HEK293 (cell line): ENCODE results near the gene SREK1.

Experiments
- CTCF ChIA-PET: fragments of 350-600 bp; formaldehyde crosslinking; extraction: SDS; loops from one replicate; lab custom pipeline; 2021; ENCODE audit warnings: antibody characterized with exemption; lab: Yijun Ruan, JAX
- POLR2A ChIA-PET: fragments of 300-600 bp; formaldehyde crosslinking; extraction: SDS; loops from one replicate; lab custom pipeline; 2020; ENCODE audit warnings: antibody characterized with exemption, inconsistent platforms; lab: Yijun Ruan, JAX
- H3K27ac ChIP-seq: fragments of 200-500 bp; sonication (Bioruptor generic); 2 replicates; pipeline ENCODE4 v1.5.1; 2014; ENCODE audit warnings: low read depth, low read length, control low read depth, inconsistent platforms; ENCODE audit errors: extremely low read depth
- H3K36me3 ChIP-seq, 2 experiments: fragments of 200-500 bp in 1 of 2; sonication (Bioruptor generic) in 1 of 2; 1 replicate in 1 of 2; 2 replicates in 1 of 2; pipeline ENCODE4 v1.5.1; 2014 to 2017; ENCODE audit warnings: inconsistent platforms in 2 of 2, low read length in 2 of 2; ENCODE audit not compliant: control insufficient read depth in 2 of 2, insufficient read depth in 1 of 2
- H3K4me1 ChIP-seq: fragments of 200-500 bp; sonication (Bioruptor generic); 2 replicates; pipeline ENCODE4 v1.5.1; 2014; ENCODE audit warnings: mild to moderate bottlenecking, low read length, inconsistent platforms; ENCODE audit not compliant: control insufficient read depth, insufficient read depth
- H3K4me3 ChIP-seq: 2 replicates; pipeline ENCODE4 v1.5.1; 2011; ENCODE audit warnings: low read depth, mild to moderate bottlenecking, control low read depth, low read length, moderate library complexity
- H3K9me3 ChIP-seq: fragments of 200-500 bp; sonication (Bioruptor generic); 2 replicates; pipeline ENCODE4 v1.5.1; 2014; ENCODE audit warnings: low read depth, low read length, inconsistent platforms; ENCODE audit not compliant: control insufficient read depth, insufficient read depth
- KLF1 ChIP-seq: fragments of 450-650 bp; formaldehyde crosslinking; IDR thresholded peaks from 2 replicates; pipeline ENCODE4 v1.5.1; 2016; ENCODE audit warnings: missing biosample characterization, missing genetic modification characterization
- RBAK ChIP-seq: fragments of 450-650 bp; formaldehyde crosslinking; IDR thresholded peaks from 2 replicates; pipeline ENCODE4 v1.5.1; 2016; ENCODE audit warnings: missing biosample characterization, missing genetic modification characterization
- SCRT1 ChIP-seq: fragments of 450-650 bp; formaldehyde crosslinking; IDR thresholded peaks from 2 replicates; pipeline ENCODE4 v1.5.1; 2016; ENCODE audit warnings: missing biosample characterization, missing genetic modification characterization, borderline replicate concordance
- SETDB1 ChIP-seq: IDR thresholded peaks from one replicate; pipeline ENCODE4 v1.6.1; 2017; ENCODE audit warnings: mild to moderate bottlenecking, low read length, moderate library complexity, mixed read lengths; ENCODE audit not compliant: insufficient read length
- ZBTB48 ChIP-seq: fragments of 450-650 bp; formaldehyde crosslinking; IDR thresholded peaks from 2 replicates; pipeline ENCODE4 v1.5.1; 2016; ENCODE audit warnings: missing biosample characterization, missing genetic modification characterization
- ZNF112 ChIP-seq: fragments of 450-650 bp; formaldehyde crosslinking; IDR thresholded peaks from 2 replicates; pipeline ENCODE4 v1.5.0; 2017; ENCODE audit warnings: missing biosample characterization, missing genetic modification characterization
- ZNF121 ChIP-seq: fragments of 450-650 bp; formaldehyde crosslinking; IDR thresholded peaks from 2 replicates; pipeline ENCODE4 v1.5.1; 2016; ENCODE audit warnings: missing biosample characterization, missing genetic modification characterization
- ZNF16 ChIP-seq: fragments of 450-650 bp; formaldehyde crosslinking; IDR thresholded peaks from 2 replicates; pipeline ENCODE4 v1.5.1; 2016; ENCODE audit warnings: low read depth, missing biosample characterization, missing genetic modification characterization
- ZNF174 ChIP-seq: fragments of 450-650 bp; formaldehyde crosslinking; IDR thresholded peaks from 2 replicates; pipeline ENCODE4 v1.5.0; 2017; ENCODE audit warnings: missing biosample characterization, mild to moderate bottlenecking, missing genetic modification characterization
- ZNF366 ChIP-seq: fragments of 450-650 bp; formaldehyde crosslinking; conservative IDR thresholded peaks from 2 replicates; pipeline ENCODE4 v1.5.1; 2016; ENCODE audit warnings: missing biosample characterization, missing genetic modification characterization
- ZNF391 ChIP-seq: fragments of 450-650 bp; formaldehyde crosslinking; IDR thresholded peaks from 2 replicates; pipeline ENCODE4 v1.5.1; 2016; ENCODE audit warnings: low read depth, missing biosample characterization, missing genetic modification characterization, borderline replicate concordance
- ZNF530 ChIP-seq: fragments of 450-650 bp; formaldehyde crosslinking; IDR thresholded peaks from 2 replicates; pipeline ENCODE4 v1.5.1; 2016; ENCODE audit warnings: low read depth, missing biosample characterization, missing genetic modification characterization
- ZNF558 ChIP-seq: fragments of 450-650 bp; formaldehyde crosslinking; IDR thresholded peaks from 2 replicates; pipeline ENCODE4 v1.5.1; 2016; ENCODE audit warnings: missing biosample characterization, missing genetic modification characterization
- ZNF621 ChIP-seq: fragments of 450-650 bp; formaldehyde crosslinking; IDR thresholded peaks from 2 replicates; pipeline ENCODE4 v1.5.1; 2017; ENCODE audit warnings: missing biosample characterization, missing genetic modification characterization
- ZNF791 ChIP-seq: fragments of 450-650 bp; formaldehyde crosslinking; IDR thresholded peaks from 2 replicates; pipeline ENCODE4 v1.5.1; 2016; ENCODE audit warnings: missing biosample characterization, missing genetic modification characterization
- TF ChIP-seq, protein P1 (sequence below): fragments of 450-650 bp; formaldehyde crosslinking; IDR thresholded peaks from 2 replicates; pipeline ENCODE4 v1.5.1; 2016; ENCODE audit warnings: missing biosample characterization, missing genetic modification characterization
- TF ChIP-seq, protein P2 (sequence below): fragments of 450-650 bp; formaldehyde crosslinking; IDR thresholded peaks from 2 replicates; pipeline ENCODE4 v1.5.1; 2016; ENCODE audit warnings: missing biosample characterization, missing genetic modification characterization, borderline replicate concordance
- TF ChIP-seq, protein P3 (sequence below): fragments of 450-650 bp; formaldehyde crosslinking; IDR thresholded peaks from 2 replicates; pipeline ENCODE4 v1.5.1; 2016; ENCODE audit warnings: missing biosample characterization, missing genetic modification characterization

SREK1 gene

DNA sequence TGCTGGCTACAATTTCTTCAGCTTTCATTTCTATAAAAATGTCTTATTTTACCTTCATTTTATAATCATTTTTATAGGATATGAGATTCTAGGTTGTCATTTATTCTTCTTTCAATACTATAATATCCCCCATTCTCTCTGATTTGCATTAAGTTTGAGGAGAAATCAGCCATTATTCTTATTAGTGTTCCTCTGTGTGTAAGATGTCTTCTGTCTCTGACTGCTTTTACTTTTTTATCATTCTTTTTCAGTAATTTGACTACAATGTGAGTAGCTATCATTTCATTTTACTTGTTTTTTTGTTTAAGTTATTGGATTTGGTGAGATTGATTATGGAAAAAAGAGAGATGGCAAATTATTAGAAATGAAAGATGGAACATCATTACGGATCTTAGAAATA, 13.6 kb upstream of the SREK1 start:
- Histone ChIP-seq H3K27ac (no peak overlapping the region), H3K4me1 (no peaks in the 10 kb centered on the region), H3K9me3 (no peaks in the 10 kb centered on the region), H3K4me3 (no peak overlapping the region), H3K36me3 (no peaks in the 10 kb centered on the region)
- peak; percentile 68 for TF ChIP-seq SETDB1
- TF ChIP-seq ZNF791 (tag by site-specific recombination): peak; percentile 95
- no peak for TF ChIP-seq ZNF366 (tag by site-specific recombination)
- ChIA-PET POLR2A (no interaction called here), CTCF (interaction anchor here (0.9 to 1.2 kb wide), 2 partner anchors 175 to 388 kb away, joined by 3 to 6 read pairs; no protein-coding TSS in a partner anchor)

DNA sequence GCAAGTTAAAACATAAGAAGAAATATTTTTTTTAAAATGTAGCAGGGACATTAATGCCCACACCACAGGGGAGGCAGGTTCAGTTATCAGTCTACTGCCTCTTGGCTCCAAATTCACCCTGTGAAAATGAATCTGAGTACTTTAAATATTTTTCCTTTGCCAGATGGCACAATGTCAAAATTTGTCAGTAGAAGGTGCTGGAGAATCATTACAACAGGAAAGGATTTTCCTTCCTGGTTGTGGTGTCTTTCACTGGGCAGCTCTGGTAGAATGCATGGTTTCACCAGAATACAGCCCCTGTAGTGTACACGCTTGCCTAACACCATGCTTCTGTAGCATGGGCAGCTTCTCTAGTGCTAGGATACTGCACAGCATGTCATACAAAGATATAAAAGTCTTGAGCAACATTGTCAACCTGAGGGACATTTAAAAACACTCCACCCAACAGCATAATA, 9.7 kb upstream of the SREK1 start:
- Histone ChIP-seq H3K4me1 (no peaks in the 10 kb centered on the region), H3K36me3 (no peaks in the 10 kb centered on the region), H3K4me3 (no peak overlapping the region), H3K27ac (no peak overlapping the region)
- CTCF ChIA-PET: no interaction called here
- no peak for TF ChIP-seq RBAK
- TF ChIP-seq ZNF174 (tag by site-specific recombination): no peak
- TF ChIP-seq, protein P1, sequence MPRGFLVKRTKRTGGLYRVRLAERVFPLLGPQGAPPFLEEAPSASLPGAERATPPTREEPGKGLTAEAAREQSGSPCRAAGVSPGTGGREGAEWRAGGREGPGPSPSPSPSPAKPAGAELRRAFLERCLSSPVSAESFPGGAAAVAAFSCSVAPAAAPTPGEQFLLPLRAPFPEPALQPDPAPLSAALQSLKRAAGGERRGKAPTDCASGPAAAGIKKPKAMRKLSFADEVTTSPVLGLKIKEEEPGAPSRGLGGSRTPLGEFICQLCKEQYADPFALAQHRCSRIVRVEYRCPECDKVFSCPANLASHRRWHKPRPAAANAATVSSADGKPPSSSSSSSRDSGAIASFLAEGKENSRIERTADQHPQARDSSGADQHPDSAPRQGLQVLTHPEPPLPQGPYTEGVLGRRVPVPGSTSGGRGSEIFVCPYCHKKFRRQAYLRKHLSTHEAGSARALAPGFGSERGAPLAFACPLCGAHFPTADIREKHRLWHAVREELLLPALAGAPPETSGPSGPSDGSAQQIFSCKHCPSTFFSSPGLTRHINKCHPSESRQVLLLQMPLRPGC: no peak
- TF ChIP-seq KLF1 (tag by site-specific recombination): no peak
- TF ChIP-seq, protein P2, sequence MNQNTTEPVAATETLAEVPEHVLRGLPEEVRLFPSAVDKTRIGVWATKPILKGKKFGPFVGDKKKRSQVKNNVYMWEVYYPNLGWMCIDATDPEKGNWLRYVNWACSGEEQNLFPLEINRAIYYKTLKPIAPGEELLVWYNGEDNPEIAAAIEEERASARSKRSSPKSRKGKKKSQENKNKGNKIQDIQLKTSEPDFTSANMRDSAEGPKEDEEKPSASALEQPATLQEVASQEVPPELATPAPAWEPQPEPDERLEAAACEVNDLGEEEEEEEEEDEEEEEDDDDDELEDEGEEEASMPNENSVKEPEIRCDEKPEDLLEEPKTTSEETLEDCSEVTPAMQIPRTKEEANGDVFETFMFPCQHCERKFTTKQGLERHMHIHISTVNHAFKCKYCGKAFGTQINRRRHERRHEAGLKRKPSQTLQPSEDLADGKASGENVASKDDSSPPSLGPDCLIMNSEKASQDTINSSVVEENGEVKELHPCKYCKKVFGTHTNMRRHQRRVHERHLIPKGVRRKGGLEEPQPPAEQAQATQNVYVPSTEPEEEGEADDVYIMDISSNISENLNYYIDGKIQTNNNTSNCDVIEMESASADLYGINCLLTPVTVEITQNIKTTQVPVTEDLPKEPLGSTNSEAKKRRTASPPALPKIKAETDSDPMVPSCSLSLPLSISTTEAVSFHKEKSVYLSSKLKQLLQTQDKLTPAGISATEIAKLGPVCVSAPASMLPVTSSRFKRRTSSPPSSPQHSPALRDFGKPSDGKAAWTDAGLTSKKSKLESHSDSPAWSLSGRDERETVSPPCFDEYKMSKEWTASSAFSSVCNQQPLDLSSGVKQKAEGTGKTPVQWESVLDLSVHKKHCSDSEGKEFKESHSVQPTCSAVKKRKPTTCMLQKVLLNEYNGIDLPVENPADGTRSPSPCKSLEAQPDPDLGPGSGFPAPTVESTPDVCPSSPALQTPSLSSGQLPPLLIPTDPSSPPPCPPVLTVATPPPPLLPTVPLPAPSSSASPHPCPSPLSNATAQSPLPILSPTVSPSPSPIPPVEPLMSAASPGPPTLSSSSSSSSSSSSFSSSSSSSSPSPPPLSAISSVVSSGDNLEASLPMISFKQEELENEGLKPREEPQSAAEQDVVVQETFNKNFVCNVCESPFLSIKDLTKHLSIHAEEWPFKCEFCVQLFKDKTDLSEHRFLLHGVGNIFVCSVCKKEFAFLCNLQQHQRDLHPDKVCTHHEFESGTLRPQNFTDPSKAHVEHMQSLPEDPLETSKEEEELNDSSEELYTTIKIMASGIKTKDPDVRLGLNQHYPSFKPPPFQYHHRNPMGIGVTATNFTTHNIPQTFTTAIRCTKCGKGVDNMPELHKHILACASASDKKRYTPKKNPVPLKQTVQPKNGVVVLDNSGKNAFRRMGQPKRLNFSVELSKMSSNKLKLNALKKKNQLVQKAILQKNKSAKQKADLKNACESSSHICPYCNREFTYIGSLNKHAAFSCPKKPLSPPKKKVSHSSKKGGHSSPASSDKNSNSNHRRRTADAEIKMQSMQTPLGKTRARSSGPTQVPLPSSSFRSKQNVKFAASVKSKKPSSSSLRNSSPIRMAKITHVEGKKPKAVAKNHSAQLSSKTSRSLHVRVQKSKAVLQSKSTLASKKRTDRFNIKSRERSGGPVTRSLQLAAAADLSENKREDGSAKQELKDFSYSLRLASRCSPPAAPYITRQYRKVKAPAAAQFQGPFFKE: no peak
- TF ChIP-seq ZNF121 (tag by site-specific recombination): no peak
- TF ChIP-seq, protein P3, sequence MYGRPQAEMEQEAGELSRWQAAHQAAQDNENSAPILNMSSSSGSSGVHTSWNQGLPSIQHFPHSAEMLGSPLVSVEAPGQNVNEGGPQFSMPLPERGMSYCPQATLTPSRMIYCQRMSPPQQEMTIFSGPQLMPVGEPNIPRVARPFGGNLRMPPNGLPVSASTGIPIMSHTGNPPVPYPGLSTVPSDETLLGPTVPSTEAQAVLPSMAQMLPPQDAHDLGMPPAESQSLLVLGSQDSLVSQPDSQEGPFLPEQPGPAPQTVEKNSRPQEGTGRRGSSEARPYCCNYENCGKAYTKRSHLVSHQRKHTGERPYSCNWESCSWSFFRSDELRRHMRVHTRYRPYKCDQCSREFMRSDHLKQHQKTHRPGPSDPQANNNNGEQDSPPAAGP: no peak
- TF ChIP-seq ZNF16 (tag by site-specific recombination): no peak
- TF ChIP-seq ZNF112 (tag by site-specific recombination): no peak
- no peak for TF ChIP-seq ZNF530
- no peak for TF ChIP-seq SCRT1
- TF ChIP-seq ZNF391 (tag by site-specific recombination): no peak
- no peak for TF ChIP-seq ZNF621
- TF ChIP-seq ZNF558: no peak
- TF ChIP-seq ZBTB48 (tag by site-specific recombination): no peak
- TF ChIP-seq, all 188 proteins: peak for 0
- POLR2A ChIA-PET: no interaction called here
- no peaks in the 10 kb centered on the region for H3K9me3 ChIP-seq
